ENCODE data around the gene CYBB.

DNA sequence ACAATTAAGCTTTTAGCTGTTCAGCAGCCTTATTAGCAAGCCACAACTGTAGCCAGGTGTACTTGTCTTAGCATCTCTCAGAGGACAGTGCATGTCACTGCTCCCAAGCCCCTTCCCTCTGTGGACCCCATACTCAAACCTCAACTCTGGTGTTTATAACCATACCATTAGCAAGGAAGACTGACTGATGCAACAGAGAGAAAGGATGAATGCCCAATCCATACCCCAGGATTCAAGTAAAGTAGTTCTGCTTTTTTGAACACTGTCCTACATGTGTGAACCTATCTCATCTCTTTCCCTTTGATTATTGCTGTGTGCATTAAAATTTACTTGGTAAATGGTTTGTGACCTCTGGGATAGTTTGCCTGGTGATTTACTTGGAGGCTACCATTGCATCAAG, 22.8 kb upstream of the CYBB start:
- TF ChIP-seq, protein P1, sequence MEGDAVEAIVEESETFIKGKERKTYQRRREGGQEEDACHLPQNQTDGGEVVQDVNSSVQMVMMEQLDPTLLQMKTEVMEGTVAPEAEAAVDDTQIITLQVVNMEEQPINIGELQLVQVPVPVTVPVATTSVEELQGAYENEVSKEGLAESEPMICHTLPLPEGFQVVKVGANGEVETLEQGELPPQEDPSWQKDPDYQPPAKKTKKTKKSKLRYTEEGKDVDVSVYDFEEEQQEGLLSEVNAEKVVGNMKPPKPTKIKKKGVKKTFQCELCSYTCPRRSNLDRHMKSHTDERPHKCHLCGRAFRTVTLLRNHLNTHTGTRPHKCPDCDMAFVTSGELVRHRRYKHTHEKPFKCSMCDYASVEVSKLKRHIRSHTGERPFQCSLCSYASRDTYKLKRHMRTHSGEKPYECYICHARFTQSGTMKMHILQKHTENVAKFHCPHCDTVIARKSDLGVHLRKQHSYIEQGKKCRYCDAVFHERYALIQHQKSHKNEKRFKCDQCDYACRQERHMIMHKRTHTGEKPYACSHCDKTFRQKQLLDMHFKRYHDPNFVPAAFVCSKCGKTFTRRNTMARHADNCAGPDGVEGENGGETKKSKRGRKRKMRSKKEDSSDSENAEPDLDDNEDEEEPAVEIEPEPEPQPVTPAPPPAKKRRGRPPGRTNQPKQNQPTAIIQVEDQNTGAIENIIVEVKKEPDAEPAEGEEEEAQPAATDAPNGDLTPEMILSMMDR (conservative IDR thresholded peaks at IDR 0.05; ENCODE audit: low read depth in 2 of 2) = no peak
- TF ChIP-seq POLR2AphosphoS5 (IDR thresholded peaks at IDR 0.05; ENCODE audit: low read depth) = no peak
- no peak for TF ChIP-seq NANOG (IDR thresholded peaks at IDR 0.05; ENCODE audit: borderline replicate concordance)
- no peak for TF ChIP-seq EZH2 (IDR thresholded peaks at IDR 0.05; ENCODE audit: low read depth, unreplicated experiment)
- no peak for TF ChIP-seq EZH2phosphoT487 (IDR thresholded peaks at IDR 0.05; ENCODE audit: unreplicated experiment)
- TF ChIP-seq STAT1 (IDR thresholded peaks at IDR 0.05; ENCODE audit: unreplicated experiment) = no peak
- no peak for TF ChIP-seq JUNB (IDR thresholded peaks at IDR 0.05; ENCODE audit: unreplicated experiment)
- TF ChIP-seq, protein P2, sequence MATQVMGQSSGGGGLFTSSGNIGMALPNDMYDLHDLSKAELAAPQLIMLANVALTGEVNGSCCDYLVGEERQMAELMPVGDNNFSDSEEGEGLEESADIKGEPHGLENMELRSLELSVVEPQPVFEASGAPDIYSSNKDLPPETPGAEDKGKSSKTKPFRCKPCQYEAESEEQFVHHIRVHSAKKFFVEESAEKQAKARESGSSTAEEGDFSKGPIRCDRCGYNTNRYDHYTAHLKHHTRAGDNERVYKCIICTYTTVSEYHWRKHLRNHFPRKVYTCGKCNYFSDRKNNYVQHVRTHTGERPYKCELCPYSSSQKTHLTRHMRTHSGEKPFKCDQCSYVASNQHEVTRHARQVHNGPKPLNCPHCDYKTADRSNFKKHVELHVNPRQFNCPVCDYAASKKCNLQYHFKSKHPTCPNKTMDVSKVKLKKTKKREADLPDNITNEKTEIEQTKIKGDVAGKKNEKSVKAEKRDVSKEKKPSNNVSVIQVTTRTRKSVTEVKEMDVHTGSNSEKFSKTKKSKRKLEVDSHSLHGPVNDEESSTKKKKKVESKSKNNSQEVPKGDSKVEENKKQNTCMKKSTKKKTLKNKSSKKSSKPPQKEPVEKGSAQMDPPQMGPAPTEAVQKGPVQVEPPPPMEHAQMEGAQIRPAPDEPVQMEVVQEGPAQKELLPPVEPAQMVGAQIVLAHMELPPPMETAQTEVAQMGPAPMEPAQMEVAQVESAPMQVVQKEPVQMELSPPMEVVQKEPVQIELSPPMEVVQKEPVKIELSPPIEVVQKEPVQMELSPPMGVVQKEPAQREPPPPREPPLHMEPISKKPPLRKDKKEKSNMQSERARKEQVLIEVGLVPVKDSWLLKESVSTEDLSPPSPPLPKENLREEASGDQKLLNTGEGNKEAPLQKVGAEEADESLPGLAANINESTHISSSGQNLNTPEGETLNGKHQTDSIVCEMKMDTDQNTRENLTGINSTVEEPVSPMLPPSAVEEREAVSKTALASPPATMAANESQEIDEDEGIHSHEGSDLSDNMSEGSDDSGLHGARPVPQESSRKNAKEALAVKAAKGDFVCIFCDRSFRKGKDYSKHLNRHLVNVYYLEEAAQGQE (IDR thresholded peaks at IDR 0.05; ENCODE audit: unreplicated experiment) = no peak
- TF ChIP-seq CREB1 (CRISPR knock-in tag; IDR thresholded peaks at IDR 0.05; ENCODE audit: low read depth) = no peak
- no peak for TF ChIP-seq ETS1 (IDR thresholded peaks at IDR 0.05)
- TF ChIP-seq ZNF331 (CRISPR knock-in tag; IDR thresholded peaks at IDR 0.05; ENCODE audit: low read depth) = no peak
- TF ChIP-seq ZNF462 (CRISPR knock-in tag; IDR thresholded peaks at IDR 0.05) = no peak
- TF ChIP-seq ZNF114 (CRISPR knock-in tag; IDR thresholded peaks at IDR 0.05) = no peak
